ENCODE measurements around the gene STBD1.
"Not testable (repeated sequence)": the region's sequence is repeated elsewhere in the genome, so short reads cannot be mapped to it uniquely, and the experiment has no call there.

The STBD1 gene

DNA sequence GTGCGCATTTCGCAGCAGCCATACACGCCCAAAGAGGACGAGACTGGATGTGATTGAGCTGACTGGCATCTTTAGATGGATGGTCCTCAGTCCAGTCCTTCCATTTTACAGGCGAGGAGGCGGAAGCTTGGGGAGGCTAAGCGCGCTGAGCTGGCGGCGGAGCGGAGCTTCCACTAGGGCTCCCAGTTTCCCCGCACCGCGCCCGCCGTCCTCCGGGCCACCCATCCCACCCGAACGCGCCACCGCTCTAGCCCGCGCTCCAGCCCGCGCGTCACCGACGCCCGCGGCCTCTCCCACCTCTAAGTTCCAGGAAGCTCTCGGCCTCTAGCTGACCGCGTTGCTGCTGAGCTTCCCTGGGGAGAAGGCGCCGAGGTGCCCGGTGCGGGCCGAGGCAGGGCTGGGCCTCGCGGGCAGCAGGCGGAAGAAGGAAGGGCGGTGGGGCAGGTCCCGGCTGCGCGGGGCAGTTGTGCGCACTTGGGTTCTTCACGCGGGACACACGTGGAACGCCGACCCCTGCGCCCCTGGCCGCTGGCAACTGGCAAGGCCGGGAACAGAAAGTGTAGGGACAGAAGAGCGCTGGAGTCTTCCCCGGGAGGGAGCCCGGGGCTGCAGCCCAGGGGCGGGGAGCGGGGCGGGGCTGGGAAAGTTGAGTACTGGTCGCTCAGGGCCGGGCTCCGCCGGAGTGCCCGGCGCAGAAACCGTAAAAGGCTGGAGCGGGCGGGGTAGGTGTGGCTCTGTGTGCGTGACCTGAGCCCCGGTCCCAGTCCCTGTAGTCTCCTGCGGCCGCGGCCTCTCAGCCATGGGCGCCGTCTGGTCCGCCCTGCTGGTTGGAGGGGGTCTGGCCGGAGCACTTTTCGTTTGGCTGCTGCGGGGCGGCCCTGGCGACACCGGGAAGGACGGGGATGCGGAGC is at the start of gene STBD1:
Gene STBD1 (plus strand): TSS at position 763 of the 911 bp plus-strand sequence. CDS start 37 bp downstream, at position 800.
- no peak for DNase-seq (ENCODE audit: low read depth)

DNA sequence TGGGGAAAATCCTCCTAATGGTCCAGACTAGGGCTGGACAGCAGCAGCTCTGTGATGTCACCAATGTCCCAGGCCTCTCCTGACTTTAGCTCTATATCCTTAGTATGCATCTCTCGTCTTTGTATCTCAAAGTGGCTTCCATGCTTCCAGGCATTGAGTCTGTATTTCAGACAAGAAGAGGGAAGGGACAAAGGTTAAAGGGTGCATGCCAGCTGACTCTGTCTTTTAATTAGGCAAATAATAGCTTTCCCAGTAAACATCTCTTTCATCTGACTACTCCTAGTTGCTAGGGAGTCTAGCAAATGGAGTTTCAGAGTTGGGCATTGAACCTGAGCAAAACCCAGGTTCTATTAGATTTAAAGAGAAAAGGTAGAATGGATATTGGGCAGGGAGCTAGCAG is 49.6 kb upstream of the STBD1 start:
- no peak for DNase-seq (ENCODE audit: low read depth)

DNA sequence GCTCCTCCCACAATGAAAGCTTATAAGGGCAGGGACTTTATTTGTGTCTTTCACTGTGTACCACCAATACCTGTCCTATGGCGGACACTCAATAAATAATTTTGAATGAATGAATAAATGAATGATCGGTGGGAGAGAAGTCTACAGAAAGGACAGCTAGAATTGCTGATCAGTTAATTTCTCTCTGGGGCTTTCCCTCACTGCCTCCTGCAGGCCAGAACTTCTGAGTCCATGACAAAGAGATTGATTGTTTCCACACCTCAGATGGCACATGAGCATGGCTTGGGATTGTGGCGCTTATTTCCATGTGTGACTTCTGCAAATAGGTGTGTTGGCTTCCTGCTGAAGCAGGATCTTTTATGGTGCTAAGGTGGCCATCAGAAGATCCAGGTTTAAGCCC is 48.7 kb upstream of the STBD1 start:
- no peak for DNase-seq (ENCODE audit: low read depth)

DNA sequence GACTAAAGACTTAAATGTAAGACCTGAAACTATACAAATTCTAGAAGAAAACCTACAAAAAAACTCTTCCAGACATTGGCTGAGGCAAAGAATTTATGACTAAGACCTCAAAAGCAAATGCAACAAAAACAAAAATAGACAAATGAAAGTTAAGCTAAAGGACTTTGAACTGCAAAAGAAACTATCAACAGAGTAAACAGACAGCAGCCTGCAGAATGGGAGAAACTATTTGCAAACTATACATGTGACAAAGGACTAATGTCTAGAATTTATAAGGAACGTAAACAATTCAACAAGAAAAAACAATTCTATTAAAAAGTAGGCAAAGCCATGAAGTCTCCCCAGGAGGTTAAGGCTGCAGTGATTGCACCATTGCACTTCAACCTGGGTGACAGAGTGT is 46.0 kb upstream of the STBD1 start:
- no peak for DNase-seq (ENCODE audit: low read depth)

DNA sequence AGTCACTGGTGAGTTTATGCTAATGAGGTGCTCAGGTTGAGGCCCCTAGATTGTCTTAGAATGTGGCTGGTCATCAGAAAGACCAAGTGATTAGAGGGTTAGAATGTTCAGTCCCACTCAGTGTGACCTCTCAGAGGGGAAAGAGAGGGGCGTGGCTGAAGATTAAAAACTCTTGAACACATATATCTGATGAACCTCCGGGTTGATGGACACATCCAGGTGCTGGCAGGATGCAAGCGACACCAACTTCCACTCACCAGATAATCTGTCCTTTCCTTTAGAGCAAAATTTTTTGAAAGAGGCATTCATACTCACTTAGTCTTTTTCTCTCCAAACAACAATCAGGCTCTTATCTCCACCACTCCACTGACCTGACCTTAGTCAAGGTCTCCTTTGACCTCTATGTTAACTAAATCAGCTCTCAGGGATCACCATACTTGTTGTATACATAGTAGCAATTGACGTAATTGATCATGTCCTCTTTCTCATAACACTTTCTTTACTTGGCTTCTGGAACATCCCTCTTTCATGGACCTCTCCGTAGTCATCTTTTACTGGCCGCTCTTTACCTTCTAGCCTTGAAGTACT is 40.8 kb upstream of the STBD1 start:
- no peak for DNase-seq (ENCODE audit: low read depth)

DNA sequence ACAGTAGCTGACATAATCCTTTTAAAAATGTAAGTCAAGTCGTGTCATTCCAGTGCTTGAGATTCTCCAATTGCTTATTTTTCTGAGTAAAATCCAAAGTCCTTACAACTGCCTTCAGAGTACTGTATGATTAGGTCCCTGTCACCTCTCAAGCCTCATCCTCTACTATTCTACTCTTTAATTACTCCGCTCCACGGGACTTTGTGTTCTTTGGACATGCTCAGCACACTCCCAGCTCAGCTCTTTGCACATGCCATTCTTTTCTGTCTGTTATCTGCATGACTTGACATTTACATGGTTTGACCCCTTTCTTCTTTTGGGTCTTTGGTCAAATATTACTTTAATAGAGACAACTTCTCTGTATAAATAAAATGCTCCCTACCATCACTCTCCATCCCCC is 39.9 kb upstream of the STBD1 start:
- no peak for DNase-seq (ENCODE audit: low read depth)

DNA sequence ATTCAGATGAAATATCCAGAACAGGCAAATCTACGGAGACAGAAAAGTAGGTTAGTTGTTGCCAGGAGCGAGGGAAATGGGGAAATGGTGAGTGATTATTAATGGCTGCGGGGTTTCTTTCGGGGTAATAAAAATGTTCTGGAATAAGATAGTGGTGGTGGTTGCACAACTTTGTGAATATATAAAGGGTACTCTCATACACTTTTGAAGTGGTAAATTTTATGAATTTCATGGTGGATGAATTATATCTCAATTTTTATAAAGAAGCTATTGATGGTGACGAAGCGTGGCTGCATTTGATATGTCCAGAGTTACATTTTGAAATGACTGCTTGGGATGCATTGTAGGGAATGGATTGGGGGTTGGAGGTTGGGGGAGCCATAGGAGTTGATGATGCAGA is 38.7 kb upstream of the STBD1 start:
- no peak for DNase-seq (ENCODE audit: low read depth)

DNA sequence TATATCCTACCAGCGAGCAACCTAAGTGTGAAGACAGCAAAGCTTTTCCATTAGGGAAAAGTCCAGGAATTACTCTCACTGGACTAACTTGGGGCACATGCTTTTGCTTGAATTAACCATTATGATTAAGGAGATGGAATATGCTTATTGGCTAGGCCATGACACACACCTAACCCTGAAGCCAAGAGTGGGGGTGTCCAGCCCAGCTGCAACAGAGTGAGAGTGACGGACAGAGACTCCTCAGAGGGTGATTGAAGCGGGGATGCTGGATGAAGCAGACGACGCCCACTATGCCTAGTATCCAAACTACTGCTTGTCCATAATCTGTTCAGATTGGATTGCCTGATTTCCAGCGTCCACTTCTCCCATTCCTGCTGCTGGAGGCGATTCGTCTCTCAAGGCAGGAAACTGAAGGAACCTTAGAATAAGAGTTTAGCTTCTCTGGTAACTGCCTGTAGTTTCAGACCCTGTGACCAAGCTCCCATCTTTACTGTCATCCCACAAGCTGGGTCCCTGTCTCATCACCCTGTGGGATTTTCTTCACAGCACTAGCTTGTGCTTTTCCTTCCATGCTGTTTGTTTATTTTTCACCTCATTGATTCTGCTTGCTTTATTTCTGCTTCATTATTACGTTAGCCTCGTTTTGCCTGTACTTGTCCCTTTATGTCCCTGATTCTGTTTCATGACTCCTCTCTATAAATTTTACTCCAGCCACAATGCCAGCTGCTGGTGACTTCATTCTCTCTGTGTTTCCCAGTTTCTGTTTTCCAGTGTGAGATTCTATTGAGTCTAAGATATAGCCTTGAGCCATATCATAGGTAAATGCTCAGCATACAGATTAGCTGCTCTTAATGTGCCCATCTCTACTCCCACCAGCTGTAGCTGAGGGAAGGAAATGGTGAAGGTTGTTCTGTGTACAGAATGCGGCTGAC is 36.0 kb upstream of the STBD1 start:
- DNase-seq (ENCODE audit: low read depth): no peak

DNA sequence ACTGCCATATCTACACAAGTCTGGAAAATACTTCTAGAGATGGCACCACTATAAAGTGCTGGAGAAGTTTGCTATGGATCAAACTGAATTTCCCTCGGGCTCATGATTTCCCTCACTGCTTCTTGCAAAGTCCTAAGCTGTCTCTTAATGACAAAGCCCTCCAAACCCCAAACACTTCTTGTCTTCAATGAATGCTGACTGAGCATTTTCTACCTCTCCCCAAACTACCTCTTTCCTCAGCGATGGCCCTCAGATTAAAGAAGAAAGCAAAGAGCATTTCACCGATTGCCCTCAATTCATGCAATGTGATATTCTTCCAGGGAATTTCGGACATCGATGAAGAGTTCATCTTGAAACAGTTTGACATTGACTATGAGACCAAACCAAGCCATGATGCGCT is 35.3 kb upstream of the STBD1 start:
- DNase-seq (ENCODE audit: low read depth): no peak

DNA sequence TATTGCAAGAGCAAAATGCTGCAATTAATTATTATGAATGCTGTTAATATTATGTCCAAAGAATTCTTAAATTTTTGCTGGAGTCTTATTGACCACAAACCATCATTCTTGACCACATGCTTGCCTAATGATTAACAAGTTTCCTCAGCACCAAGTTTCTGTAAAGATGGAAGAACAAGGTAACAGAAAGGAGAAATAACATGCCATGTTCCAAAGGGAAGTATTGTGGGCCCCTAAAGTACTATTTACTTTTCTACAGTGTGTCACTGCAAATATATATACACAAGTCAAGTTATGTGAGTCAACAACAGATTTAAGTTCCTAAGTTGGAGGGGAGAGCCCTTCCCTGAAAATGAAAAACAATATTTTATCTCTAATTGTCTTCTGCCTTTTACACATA is 34.5 kb upstream of the STBD1 start:
- DNase-seq (ENCODE audit: low read depth): no peak

DNA sequence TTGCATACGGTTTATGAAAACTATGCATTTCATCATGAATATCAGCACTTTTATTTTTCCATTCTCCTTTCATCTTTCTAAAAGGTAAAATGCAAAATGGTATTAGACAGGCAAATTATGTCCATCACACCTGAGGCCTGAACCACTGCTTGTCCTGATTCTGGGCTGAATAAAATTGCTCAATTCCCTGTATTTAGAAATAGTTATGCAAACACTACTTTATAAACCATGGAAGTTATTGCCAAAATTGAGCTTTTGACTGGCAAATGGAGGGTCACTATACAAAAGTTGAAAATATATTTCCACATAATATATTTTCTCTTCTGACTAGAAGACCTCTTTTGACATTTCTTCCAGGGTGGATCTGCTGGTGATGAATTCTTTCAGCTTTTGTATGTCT is 34.0 kb upstream of the STBD1 start:
- no peak for DNase-seq (ENCODE audit: low read depth)

DNA sequence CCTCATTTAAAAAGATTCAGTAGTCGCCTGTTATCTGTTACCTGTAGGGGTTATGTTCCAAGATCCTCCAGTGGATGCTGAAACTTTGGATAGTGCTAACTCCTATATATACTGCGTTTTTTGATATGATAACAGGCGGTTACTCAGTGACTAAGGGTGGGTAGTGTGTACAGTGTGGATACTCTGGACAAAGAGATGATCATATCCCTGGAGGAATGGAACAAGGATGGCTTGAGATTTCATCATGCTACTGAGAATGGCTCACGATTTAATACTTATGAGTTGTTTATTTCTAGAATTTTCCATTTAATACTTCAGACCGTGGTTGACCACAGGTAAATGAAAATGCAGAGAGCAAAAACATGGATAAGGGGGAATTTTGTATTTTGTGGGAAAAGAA is 33.5 kb upstream of the STBD1 start:
- no peak for DNase-seq (ENCODE audit: low read depth)

DNA sequence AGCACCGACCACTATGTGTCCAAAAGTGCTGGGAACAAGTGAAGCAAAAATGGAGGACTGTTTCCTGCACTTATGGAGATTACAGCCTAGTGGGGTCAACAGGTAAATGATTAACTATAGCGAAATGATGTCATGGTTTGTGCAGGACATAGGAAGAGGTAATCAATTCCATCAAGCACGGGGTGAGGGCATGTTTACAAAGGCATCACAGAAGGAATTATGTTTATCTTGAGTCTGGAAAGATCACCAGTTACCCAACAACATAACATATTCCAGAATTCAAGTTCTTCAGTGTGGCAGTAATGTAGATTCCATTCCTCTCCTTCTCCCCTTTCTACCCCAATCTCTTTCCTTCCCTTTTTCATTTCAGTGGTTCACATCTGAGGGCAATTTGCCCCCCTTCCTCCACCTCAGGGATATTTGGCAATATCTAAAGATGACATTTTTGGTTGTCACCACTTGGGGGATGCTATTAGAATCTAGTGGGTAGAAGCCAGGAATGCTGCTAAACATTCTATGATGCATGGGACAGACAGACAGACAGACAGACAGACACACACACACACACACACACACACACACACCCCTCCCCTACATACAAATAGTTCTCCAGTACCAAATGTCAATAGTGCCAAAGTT is 30.9 kb upstream of the STBD1 start:
- no peak for DNase-seq (ENCODE audit: low read depth)

DNA sequence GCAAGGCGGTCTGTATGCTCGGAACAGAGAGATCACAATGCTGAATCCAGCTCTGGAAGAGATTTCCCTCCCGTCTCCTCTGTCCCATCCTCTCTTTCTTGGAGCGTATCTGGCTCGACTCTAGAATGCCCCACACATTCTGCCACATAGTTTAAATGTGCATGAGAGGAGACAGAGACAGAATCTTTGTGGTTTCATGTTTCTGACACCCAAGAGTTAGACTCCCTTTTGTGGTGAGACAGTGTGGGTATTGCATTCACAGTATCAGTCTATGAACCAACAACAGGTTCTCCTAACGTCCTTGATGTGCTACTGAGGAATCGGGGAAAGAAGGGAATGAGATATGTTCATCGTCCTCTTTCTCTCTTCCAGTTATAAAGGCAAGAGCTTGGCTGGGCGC is 29.7 kb upstream of the STBD1 start:
- DNase-seq (ENCODE audit: low read depth): no peak

DNA sequence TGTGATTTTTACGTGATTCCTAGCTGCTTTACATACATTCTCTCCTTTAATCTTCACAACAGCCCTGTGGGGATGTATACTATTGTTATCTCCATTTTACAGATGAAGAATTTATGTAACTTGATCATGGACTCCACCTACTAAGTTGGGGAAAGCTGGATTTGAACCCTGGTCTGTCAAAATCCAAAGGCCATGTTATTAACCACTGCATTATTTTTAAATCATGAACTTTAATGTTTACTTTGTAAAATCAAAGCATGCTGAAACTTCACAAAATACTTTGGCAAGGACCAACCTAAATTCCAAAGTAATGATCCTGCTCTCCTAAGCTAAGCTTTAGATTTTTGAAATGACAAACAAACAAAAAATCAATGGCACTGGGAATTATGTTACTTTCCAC is 28.9 kb upstream of the STBD1 start:
- no peak for DNase-seq (ENCODE audit: low read depth)

DNA sequence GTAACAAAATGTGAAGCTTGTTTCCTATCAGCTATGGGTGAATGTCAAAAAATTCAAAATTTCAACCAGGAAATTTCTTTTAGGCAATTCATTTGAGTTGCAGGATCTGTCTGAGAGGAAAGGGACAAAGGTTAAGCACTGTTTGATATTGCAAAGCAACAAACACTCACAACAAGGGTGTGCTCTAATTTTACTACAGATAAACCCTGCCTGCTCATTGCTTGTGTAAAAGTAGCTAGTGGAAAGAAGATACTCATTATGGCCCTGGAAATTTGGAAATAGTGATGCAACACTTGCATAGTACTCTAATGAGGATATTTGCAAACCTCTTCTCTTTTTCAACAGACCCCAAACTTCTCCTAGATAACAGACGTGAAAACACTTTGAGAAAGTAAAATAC is 27.9 kb upstream of the STBD1 start:
- no peak for DNase-seq (ENCODE audit: low read depth)

DNA sequence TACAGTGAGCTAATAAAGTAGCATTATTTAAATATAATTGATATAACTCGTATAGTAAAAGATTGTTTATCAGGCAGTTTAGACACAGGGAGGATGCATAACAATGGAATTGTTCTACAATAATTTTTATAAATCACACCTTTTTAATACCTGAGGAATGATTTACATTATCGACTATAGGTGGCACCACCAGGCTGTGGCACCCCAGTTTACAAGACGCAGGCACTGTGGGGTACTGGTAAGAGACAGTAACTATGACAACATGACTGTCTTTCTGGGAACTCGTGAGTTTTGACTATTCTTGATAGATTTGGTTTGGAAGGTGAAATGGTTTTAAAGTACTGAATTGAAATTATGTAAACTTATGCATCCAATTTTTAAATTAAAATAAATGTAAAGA is 27.1 kb upstream of the STBD1 start:
- no peak for DNase-seq (ENCODE audit: low read depth)

DNA sequence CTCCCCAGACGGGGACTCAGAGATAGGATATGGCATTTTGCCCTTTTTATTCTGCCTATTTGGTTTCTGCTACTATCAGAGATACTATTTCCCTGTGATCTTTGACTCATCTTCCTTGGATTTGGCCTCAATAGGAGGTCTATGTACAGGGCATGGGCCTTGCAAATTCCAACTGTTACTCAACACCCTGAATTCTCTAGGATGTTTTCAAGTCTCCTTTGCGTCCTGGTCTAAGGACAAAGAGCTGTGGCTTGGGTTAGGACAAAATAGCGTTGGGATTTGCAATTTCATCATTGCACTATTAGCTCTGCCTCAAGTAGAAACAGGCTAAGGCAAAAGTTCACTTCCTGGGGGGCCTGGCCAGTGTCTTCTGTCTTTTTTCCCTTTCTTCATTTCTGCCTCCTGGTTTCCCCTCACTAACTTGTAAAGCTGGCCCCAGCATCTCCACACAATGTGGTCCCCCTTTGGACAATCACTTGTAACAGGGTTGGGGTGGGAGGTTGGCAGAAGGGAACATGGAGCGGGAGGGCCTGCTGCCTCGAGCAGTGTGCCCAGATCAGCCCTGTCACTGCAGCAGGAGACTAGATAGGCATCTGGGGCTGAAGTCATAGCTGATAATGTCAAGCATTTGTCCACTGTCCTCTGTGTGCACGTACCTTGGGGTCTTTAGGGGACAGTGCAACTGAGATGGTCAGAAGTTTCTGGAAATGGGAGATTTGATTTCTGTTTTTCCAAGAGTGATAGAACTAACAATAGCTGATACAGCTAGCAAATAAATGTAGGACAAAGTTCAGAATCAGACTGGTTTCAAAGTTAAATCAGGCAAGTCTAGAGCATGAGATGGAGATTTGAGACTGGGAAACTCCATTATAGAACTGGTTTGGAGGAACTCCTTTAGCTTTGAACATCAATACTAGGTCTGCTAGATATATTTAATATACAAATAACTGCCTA is 25.8 kb upstream of the STBD1 start:
- DNase-seq (ENCODE audit: low read depth): no peak

DNA sequence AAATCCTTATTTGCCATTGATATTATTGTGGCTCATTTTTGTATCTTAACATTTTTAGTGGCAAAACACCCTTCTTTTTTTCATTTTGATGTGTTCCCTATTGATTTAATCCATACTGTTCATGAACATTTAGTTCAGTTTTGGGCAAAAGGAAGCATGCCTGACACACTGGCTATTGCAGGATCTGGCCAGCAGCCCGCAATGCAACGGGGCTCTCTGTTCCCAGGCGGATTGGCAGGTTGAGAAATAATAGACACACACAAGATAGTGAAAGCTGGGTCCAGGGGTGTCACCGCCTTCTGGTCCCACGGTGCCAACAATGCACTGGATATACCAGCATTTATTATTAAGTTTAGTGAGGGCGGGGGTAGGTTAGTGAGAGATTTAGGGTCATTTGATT is 24.9 kb upstream of the STBD1 start:
- not testable (repeated sequence) for DNase-seq (ENCODE audit: low read depth)

DNA sequence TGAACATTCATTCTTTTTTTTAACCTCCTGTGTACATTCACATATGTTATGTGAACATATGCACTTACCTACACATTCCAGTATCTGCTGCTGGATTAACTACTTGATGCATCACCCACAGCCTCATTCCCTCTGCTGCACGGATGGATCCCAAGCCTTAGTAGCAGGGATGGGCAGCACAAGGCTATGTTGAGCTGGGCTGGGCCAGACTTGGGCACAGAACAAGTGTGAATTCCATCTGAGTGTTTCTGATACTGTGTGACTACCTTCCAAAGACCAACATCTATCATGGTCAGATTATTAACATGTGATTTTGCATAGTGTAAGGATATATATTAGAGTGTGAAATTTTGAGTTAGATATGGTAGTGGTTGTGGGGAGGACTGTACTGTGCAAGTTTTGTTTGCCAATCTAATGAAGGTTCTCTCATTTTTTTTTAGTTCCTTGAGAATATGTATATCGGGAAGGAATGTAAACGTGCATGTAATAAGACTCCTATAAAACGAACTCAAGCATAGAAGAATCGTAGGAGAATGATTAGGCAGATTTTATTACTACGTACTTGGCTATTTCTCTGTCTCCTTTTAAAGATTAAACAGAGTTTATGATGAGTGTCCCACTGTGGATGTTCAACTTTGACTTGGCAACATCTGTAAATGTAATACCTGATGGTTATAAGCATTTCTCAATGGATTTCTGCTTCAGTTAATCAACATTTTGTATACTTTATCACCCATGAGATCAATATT is 23.4 kb upstream of the STBD1 start:
- no peak for DNase-seq (ENCODE audit: low read depth)
